Hepatocyte (in vitro differentiated cells): ENCODE measurements around the gene B3GAT3. TPM values are rescaled to one million over a fixed set of nuclear protein-coding genes. Genes with fewer than 3 reads are reported as not detected.

ENCODE experiments used
- DNase-seq: peaks from one replicate; pipeline ENCODE4 v3.0.0-alpha.2; 2016; ENCODE audit warnings: low spot score
- H2AFZ ChIP-seq: fragments of 200-600 bp; sonication (generic); 2 replicates; pipeline ENCODE4 v1.6.0; 2016; ENCODE audit warnings: antibody characterized with exemption, mild to moderate bottlenecking
- H3K27ac ChIP-seq: fragments of 200-600 bp; sonication (generic); 2 replicates; pipeline ENCODE4 v1.5.1; 2016; ENCODE audit warnings: mild to moderate bottlenecking
- H3K27me3 ChIP-seq: fragments of 200-600 bp; sonication (generic); 2 replicates; pipeline ENCODE4 v1.6.1; 2016
- H3K36me3 ChIP-seq: fragments of 200-600 bp; sonication (generic); replicated peaks from 2 replicates; pipeline ENCODE4 v1.5.1; 2016; ENCODE audit warnings: low read depth; ENCODE audit not compliant: insufficient read depth
- H3K4me1 ChIP-seq: fragments of 200-600 bp; sonication (generic); 2 replicates; pipeline ENCODE4 v1.5.1; 2016; ENCODE audit warnings: mild to moderate bottlenecking, moderate library complexity; ENCODE audit not compliant: insufficient read depth
- H3K4me2 ChIP-seq: fragments of 200-600 bp; sonication (generic); 2 replicates; pipeline ENCODE4 v1.6.0; 2016
- H3K4me3 ChIP-seq: fragments of 200-600 bp; sonication (generic); 2 replicates; pipeline ENCODE4 v1.5.1; 2016; ENCODE audit warnings: mild to moderate bottlenecking
- H3K79me2 ChIP-seq: fragments of 200-600 bp; sonication (generic); 2 replicates; pipeline ENCODE4 v1.6.0; 2017; ENCODE audit warnings: mild to moderate bottlenecking
- H3K9me2 ChIP-seq: fragments of 200-600 bp; sonication (generic); replicated peaks from 2 replicates; pipeline ENCODE4 v1.6.0; 2017; ENCODE audit warnings: mild to moderate bottlenecking; ENCODE audit not compliant: insufficient read depth
- H3K9me3 ChIP-seq: fragments of 200-600 bp; sonication (generic); 2 replicates; pipeline ENCODE4 v1.5.1; 2016; ENCODE audit warnings: low read depth, mild to moderate bottlenecking
- H4K20me1 ChIP-seq: fragments of 200-600 bp; sonication (generic); 2 replicates; pipeline ENCODE4 v1.6.0; 2016; ENCODE audit warnings: mild to moderate bottlenecking; ENCODE audit not compliant: insufficient read depth, poor library complexity, severe bottlenecking
- EZH2 ChIP-seq: fragments of 200-600 bp; sonication (generic); IDR thresholded peaks from 2 replicates; pipeline ENCODE4 v1.6.1; 2016; ENCODE audit warnings: antibody characterized with exemption, mild to moderate bottlenecking, borderline replicate concordance
- EZH2phosphoT487 ChIP-seq: fragments of 200-600 bp; sonication (generic); IDR thresholded peaks from one replicate; pipeline ENCODE4 v1.6.1; 2018; ENCODE audit warnings: antibody characterized with exemption, mild to moderate bottlenecking, low read depth, moderate library complexity; ENCODE audit not compliant: unreplicated experiment, severe bottlenecking
- WGBS: methylation state at CpG from one replicate; pipeline ENCODE4 v1.1.6; 2016; ENCODE audit warnings: low lambda C conversion rate; ENCODE audit errors: missing lambda C conversion rate; 5-methylcytosine and 5-hydroxymethylcytosine counted together
- polyA plus RNA-seq: library from polyadenylated mRNA; unstranded; fragments of >200 nt; fragmentation: Nextera tagmentation; extraction: Ambion mirVana; gene quantifications from 2 replicates; pipeline ENCODE4 v1.2.1, GENCODE V29; 2016
- total RNA-seq: library from RNA; depleted of rRNA; stranded (reverse); fragments of >200 nt; gene quantifications from 2 replicates; pipeline ENCODE4 v1.2.3, GENCODE V29; 2014
- TF ChIP-seq, protein P1 (sequence below): fragments of 200-600 bp; sonication (generic); IDR thresholded peaks from 2 replicates; pipeline ENCODE4 v1.5.1; 2016; ENCODE audit warnings: antibody characterized with exemption, mild to moderate bottlenecking; ENCODE audit not compliant: poor library complexity

B3GAT3 gene
- total and polyA plus RNA-seq, 2 experiments from 2014 or later = 32.3 to 61.4 TPM

DNA sequence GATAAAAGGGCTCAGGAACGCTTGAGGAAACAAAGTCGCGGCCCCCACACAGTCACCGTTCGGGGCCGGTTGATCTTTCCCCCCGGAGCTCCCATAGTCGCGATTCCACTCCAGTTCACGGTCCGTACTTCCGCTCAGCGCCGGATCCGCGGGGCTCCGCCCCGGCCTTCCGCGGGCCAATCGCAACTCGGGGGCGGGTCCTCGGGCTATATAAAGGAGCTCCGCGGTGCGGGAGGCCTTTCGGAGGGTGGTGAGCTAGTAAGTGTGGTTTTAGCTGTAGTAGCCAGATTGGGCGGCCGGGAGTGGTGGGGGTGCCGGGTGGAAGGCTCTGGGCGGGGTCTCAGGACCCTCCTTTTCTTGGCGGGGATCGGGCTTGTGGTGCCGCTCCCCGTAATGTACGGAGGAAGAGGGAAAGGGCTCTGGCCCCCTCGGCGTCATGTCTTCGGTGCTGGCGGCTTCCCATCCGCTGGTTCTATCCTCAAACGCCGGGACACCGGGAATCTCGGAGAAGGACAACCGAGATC, 43.4 kb upstream of the B3GAT3 start, which contains the start of the genes C11orf98 and CSKMT:
Gene C11orf98, minus strand, starts transcription at position 136 of the 524 bp plus-strand sequence. Its CDS starts 41 bp downstream, at position 95.
Gene CSKMT, plus strand, starts transcription at position 238 of the 524 bp plus-strand sequence. CDS start 568 bp downstream, outside the sequence.
- Histone ChIP-seq H3K27ac (peak within 1 kb of the TSS; percentile 95), H3K27me3 (no peaks in the 10 kb centered on the region), H3K9me2 (no peaks in the 10 kb centered on the region), H3K36me3 (no peaks in the 10 kb centered on the region), H3K4me3 (peak within 1 kb of the TSS; percentile 82), H2AFZ (peak within 1 kb of the TSS; percentile 66), H3K9me3 (no peaks in the 10 kb centered on the region), H3K4me2 (peak within 1 kb of the TSS; percentile 84), H3K4me1 (peaks cover 16% of the 10 kb centered on the region), H3K79me2 (peaks cover 44% of the 10 kb centered on the region), H4K20me1 (peaks cover 10% of the 10 kb centered on the region)
- no peak for TF ChIP-seq EZH2
- no peak for TF ChIP-seq EZH2phosphoT487
- TF ChIP-seq, protein P1, sequence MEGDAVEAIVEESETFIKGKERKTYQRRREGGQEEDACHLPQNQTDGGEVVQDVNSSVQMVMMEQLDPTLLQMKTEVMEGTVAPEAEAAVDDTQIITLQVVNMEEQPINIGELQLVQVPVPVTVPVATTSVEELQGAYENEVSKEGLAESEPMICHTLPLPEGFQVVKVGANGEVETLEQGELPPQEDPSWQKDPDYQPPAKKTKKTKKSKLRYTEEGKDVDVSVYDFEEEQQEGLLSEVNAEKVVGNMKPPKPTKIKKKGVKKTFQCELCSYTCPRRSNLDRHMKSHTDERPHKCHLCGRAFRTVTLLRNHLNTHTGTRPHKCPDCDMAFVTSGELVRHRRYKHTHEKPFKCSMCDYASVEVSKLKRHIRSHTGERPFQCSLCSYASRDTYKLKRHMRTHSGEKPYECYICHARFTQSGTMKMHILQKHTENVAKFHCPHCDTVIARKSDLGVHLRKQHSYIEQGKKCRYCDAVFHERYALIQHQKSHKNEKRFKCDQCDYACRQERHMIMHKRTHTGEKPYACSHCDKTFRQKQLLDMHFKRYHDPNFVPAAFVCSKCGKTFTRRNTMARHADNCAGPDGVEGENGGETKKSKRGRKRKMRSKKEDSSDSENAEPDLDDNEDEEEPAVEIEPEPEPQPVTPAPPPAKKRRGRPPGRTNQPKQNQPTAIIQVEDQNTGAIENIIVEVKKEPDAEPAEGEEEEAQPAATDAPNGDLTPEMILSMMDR = no peak
- WGBS = 2% methylated on average over 43 of the region's 47 CpGs
- peak; percentile 96 for DNase-seq

GRCh38 chr11:62664405-62665074, 42.8 kb upstream of the B3GAT3 start:
- Histone ChIP-seq H3K27ac (peak overlapping the region; percentile 95), H3K79me2 (peaks cover 42% of the 10 kb centered on the region), H3K4me2 (peak overlapping the region; percentile 84), H3K27me3 (no peaks in the 10 kb centered on the region), H3K4me1 (peaks cover 16% of the 10 kb centered on the region), H3K4me3 (peak overlapping the region; percentile 82), H4K20me1 (peaks cover 10% of the 10 kb centered on the region), H3K9me3 (no peaks in the 10 kb centered on the region), H3K9me2 (no peaks in the 10 kb centered on the region), H2AFZ (peak overlapping the region; percentile 66), H3K36me3 (no peaks in the 10 kb centered on the region)
- WGBS = 2% methylated on average over 36 of the region's 36 CpGs
- TF ChIP-seq, protein P1 = no peak
- TF ChIP-seq EZH2 = no peak
- TF ChIP-seq EZH2phosphoT487 = no peak
- DNase-seq = peak; percentile 78

GRCh38 chr11:62656796-62657429, 35.1 kb upstream of the B3GAT3 start:
- H3K36me3 ChIP-seq = no peaks in the 10 kb centered on the region
- DNase-seq = no peak
- 81% methylated on average over 5 of the region's 5 CpGs for WGBS
- H4K20me1 ChIP-seq = no peaks in the 10 kb centered on the region
- no peaks in the 10 kb centered on the region for H3K9me2 ChIP-seq
- H3K27ac ChIP-seq = no peak overlapping the region
- TF ChIP-seq EZH2 = no peak
- TF ChIP-seq, protein P1 = no peak
- TF ChIP-seq EZH2phosphoT487 = no peak
- no peak overlapping the region for H2AFZ ChIP-seq
- H3K4me2 ChIP-seq = no peak overlapping the region
- no peak overlapping the region for H3K4me3 ChIP-seq
- H3K79me2 ChIP-seq = peaks cover 11% of the 10 kb centered on the region
- H3K27me3 ChIP-seq = no peaks in the 10 kb centered on the region
- H3K9me3 ChIP-seq = no peaks in the 10 kb centered on the region
- H3K4me1 ChIP-seq = no peaks in the 10 kb centered on the region
